HG03196 (cell line): ENCODE data around the gene MAN2C1.
"Not testable (repeated sequence)": the region's sequence is repeated elsewhere in the genome, so short reads cannot be mapped to it uniquely, and the experiment has no call there.

Experiments
- ATAC-seq: cut with Tn5 transposase; IDR thresholded peaks from one replicate; pipeline ENCODE4 v1.9.1; 2021; ENCODE audit not compliant: unreplicated experiment

MAN2C1 gene

DNA sequence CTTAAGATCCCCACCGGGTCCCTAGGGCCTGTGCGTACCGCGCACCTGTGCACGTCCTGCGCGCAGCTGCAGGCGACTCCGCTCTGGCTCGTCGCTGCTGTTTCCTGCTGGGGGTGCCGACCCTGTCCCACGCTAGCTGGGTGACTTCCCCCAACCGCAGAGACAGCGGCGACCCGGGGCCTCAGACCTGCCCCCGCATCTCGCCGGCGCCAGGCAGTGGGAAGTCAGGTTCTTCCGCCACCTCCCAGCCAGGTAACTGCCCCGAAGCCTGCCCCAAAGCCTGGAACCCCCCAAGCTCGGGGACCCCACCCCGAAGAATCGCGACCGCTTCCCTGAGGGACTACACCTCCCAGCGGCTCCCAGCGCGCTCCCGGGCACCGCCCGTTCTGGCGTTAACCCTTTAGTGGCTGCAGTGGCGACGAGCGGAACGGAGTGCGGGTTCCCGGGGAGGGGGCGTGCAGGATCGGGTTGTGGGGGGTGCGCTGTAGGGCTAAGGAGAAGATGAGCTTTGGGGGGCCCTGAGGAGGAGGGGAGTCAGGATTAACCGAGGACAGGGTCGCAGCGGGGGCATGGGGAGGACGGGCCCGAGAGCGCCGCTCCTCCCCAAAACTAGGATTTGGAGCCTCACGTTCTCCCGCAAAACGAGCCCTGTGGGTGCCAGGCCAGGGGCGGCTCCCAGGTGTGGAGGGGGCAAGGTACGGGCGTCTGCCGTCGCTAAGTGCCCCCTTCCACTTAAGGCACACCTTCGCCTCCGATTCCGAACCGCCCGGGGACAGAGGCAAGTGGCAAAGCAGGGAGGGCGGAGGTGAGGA lies 21.0 kb downstream of the MAN2C1 start:
- ATAC-seq, result no peak

- no peak for ATAC-seq
Measured at GRCh38 chr15:75346796-75347221, 21.6 kb downstream of the MAN2C1 start, which contains the start of gene NEIL1. Gene NEIL1, plus strand, starts transcription at chr15:75347039. Its CDS starts 1,867 bp downstream, at chr15:75348906.

DNA sequence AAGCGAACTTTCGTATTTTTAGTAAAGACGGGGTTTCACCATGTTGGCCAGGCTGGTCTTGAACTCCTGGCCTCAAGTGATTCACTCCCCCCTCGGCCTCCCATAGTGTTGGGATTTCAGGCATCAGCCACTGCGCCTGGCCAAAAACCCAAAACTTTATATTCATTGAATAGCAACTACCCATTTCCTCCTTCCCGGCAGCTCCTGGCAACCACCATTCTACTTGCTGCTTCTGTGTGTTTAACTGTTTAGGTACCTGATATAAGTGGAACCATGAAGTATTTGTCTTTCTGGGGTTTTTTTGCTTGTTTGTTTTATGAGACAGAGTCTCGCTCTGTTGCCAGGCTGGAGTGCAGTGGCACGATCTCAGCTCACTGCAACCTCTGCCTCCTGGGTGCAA lies 24.5 kb downstream of the MAN2C1 start:
- not testable (repeated sequence) for ATAC-seq

DNA sequence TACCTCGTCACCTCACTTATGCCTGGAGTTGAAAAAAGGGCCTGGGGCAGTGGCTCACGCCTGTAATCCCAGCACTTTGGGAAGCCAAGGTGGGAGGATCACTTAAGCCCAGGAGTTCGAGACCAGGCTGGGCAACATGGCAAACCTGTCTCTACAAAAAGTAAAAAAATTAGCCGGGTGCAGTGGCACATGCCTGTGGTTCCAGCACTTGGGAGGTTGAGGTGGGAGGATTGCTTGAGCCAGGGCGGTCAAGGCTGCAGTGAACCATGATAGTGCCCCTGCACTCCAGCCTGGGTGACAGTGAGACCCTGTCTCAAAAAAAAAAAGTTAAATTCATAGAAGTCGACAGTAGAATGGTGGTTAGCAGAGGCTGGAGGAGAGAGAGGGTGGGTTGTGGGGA lies 26.2 kb downstream of the MAN2C1 start:
- ATAC-seq, result no peak

DNA sequence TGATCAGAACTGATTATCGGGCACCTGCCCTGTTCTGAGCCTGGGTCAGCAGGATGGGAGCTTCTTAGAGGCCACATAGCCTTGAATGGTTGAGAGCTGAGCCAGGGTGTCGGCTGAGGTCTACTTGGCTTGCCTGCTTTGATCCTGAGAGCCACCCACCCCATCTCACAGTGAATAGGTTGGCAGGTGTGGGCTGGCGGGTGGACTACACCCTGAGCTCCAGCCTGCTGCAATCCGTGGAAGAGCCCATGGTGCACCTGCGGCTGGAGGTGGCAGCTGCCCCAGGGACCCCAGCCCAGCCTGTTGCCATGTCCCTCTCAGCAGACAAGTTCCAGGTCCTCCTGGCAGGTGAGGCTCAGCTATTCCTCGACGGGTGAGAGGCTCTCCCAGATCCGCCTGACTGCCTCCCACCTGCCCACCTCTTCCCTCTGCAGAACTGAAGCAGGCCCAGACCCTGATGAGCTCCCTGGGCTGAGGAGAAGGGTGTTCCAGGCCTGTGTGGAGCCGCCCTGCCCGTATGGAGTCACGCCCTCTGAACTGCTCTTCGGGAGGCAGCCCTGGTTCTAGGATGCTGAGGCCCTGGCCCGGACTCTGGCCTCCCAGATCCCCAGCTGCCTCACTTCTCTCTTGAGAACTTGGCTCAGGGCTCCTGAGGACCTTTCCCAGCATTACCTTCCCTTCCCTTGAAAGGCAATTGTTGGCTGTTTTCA lies 28.7 kb downstream of the MAN2C1 start:
- no peak for ATAC-seq

- ATAC-seq, result no peak
Measured at GRCh38 chr15:75338661-75339240, 29.7 kb downstream of the MAN2C1 start.

DNA sequence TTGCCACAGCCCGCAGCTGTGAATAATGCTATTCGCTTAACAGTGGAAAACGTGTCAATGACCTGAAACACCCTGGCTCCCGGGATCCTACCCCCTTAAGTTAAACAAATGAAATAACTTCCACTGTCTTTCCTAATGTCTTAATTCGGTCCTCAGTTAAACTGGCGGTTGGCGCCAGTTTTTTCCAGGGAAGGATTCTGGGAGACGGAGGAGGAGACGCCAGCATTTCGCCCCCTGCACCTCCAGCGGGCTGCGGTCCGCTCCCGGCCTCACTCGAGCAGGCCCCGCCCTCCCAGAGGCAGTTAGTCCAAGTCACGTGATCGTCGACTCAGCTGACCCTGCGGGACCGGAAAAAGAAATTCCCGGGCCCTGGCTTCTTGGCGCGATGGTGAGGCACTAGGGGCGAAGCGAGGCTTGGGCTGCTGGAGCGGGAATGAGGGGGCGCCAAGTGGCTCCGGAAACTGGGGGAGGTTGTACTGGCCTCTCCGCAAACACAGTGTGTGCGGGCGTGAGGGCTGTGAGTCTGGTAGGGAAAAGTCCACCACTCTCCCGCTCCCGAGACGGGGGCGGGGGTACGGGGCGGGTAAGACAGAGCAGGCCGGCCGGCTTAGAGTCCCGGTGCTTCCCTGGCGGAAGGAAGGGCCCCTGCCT lies 32.6 kb downstream of the MAN2C1 start, which contains the start of gene COMMD4:
Gene COMMD4, plus strand, starts transcription at position 359 of the 651 bp plus-strand sequence. Its CDS starts 27 bp downstream, at position 386.
- peak; percentile 48 for ATAC-seq

DNA sequence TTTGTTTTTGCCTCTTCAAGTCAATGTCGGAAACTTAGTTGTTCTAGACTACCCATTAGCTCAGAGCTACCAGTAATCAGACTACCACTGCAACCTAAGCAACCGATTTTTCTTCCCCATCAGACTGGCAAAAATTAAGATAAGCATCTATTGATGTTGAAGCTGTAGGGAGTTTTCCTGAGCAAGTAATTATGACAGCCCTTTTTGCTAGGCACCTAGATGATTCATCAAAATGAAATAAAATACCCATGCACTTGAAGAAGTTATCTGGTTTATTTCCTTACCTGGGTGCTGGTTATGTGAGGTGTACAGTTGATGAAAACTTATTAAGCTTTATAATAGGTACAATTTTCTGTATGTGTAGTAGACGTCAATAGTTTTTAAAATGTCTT lies 33.1 kb downstream of the MAN2C1 start:
- no peak for ATAC-seq

- ATAC-seq, result not testable (repeated sequence)
Measured at GRCh38 chr15:75333654-75334419, 34.6 kb downstream of the MAN2C1 start.

DNA sequence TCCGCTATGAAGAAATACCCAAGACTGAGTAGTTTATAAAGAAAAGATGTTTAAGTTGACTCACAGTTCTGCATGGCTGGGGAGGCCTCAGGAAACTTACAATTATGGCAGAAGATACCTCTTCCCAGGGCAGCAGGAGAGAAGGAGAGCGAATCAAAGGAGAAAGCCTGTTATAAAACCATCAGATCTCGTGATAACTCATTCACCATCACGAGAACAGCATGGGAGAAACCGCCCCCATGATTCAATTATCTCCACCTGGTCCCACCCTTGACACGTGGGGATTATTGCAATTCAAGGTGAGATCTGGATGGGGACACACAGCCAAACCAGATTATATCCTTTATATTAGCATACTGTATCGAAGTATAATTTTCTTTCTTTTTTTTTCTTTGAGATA lies 36.3 kb downstream of the MAN2C1 start:
- not testable (repeated sequence) for ATAC-seq

DNA sequence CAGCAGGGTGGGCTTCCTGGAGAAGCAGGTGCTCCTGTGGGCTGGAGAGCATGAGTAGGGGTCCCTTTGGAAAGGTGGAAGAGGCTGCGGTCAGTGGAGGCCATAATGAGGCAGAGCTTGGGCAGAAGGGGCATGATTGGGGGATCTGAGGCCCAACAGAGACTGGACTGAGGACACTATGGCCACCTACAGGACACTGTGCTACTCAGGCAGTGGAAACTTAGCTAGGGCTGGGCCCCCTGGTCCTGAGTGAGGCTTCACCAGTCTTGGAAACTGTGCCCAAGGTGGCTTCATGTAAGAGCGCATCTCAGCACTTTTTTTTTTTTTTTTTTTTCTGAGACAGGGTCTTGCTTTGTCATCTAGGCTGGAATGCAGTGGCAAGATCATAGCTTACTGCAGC lies 38.8 kb downstream of the MAN2C1 start:
- no peak for ATAC-seq

- no peak for ATAC-seq
Measured at GRCh38 chr15:75328493-75329314, 39.7 kb downstream of the MAN2C1 start.

DNA sequence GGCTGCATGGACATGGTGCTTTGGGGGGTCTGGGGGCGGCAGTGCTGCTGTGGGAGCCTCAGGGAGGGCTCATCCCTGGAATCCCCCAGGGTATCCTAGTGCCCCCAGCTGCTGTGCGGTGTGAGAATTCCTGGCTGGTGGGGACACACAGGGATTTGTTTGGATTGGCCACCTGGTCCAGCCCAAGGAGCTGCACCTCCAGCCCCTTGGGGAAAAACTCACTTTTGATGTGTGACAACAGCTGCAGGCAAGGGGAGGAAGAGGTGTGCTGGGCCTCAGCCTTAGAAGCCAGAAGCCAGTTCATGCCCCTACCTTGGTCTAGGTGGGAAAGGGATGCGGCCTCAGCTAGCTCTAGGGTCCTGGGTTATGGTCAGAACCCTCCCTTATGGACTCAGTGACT lies 40.9 kb downstream of the MAN2C1 start:
- ATAC-seq, result no peak

GRCh38 chr15:75327005-75327404 lies 41.4 kb downstream of the MAN2C1 start:
- ATAC-seq, result no peak

DNA sequence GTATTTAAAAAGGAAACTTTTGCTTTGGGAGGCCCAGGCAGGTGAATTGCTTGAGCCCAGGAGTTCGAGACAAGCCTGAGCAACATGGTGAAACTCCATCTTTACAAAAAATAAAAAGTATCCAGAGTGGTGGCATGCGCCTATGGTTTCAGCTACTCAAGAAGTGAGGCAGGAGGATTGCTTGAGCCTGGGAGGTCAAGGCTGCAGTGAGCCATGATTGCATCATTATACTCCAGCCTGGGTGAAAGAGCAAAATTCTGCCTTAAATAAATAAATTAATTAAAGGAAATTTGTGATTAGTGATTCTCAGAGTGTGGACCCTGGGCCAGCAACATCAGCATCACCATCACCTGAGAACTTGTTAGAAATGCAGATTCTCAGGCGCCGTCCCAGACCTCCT lies 42.5 kb downstream of the MAN2C1 start:
- no peak for ATAC-seq

DNA sequence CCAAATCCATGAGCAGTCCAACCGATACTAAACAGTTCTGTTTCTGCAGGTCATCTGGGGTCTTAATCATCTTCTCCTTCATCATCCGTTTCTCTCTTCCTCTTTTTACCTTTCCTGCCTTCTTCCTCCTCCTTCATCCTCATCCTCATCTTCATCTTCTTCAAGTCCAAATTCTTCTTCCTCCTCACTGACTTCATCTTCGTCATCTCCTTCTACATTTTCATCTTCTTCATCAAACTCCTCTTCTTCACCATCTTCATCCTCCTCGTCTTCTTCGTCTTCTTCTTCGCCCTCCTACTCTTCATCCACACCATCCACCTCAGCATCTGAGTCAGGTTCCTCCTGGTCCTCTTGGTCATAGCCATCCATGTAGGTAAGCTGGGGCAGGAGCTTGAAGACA lies 46.7 kb downstream of the MAN2C1 start:
- ATAC-seq, result no peak

GRCh38 chr15:75319231-75319897 lies 49.0 kb downstream of the MAN2C1 start:
- ATAC-seq, result not testable (repeated sequence)

DNA sequence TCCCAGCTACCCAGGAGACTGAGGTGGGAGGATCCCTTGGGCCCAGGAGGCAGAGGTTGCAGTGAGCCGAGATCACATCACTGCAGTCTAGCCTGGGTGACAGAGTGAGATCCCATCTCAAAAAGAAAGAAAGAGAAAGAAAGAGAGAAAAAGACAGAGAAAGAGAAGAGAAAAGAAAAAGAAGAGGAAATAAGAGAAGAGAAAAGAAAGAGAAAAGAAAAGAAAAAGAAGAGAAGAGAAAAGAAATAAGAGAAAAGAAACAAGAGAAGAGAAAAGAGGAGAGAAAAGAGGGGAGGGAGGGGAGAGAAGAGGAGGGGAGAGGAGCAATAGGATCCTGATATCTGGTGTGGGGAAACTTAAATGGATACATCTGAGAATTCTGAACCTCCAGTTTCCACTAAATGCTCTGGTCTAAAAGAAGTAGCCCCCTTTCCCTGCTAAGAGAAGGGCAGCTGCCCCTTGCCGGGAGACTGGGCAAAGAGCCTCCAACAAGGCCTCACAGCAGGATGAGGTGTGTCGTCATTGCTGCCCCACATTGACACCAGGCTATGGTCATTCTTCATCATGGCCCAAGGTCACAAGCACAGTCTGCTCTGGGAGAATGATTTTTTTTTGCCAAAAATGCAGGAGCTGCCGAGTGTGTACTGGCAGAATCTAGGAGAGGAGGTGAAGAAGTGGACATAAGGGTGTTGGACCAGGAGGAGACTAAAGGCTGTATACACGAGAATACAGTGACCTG lies 53.7 kb downstream of the MAN2C1 start:
- ATAC-seq, result no peak
